ENCODE data around the gene CACNA1E. TPM values are rescaled to one million over a fixed set of nuclear protein-coding genes. Genes with fewer than 3 reads are reported as not detected.

CACNA1E gene
- total RNA-seq, 2 experiments from 2014 or later: not detected

- DNase-seq (ENCODE audit: low spot score): no peak
- Histone ChIP-seq H4K20me1 (ENCODE audit: insufficient read depth, low read length) (no peaks in the 10 kb centered on the region), H3K9me3 (ENCODE audit: low read length) (no peaks in the 10 kb centered on the region), H3K36me3 (ENCODE audit: insufficient read depth, low read length) (no peaks in the 10 kb centered on the region), H3K4me1 (ENCODE audit: insufficient read depth, low read length, poor library complexity, severe bottlenecking) (no peaks in the 10 kb centered on the region), H2AFZ (ENCODE audit: low read length) (no peak overlapping the region), H3K9me2 (ENCODE audit: insufficient read depth, low read length) (no peaks in the 10 kb centered on the region), H3K27ac (ENCODE audit: low read depth, low read length, poor library complexity, severe bottlenecking) (no peak overlapping the region), H3K4me3 (ENCODE audit: low read depth, low read length, poor library complexity, severe bottlenecking) (no peak overlapping the region), H3K79me2 (ENCODE audit: insufficient read depth, low read depth, low read length) (no peaks in the 10 kb centered on the region), H3K4me2 (ENCODE audit: low read length) (no peak overlapping the region)
- no TSS peak for BruUV-seq (replicated peaks)
- TF ChIP-seq EZH2phosphoT487 (IDR thresholded peaks at IDR 0.05; ENCODE audit: borderline replicate concordance, low read depth, low read length): no peak
- TF ChIP-seq, protein P1, sequence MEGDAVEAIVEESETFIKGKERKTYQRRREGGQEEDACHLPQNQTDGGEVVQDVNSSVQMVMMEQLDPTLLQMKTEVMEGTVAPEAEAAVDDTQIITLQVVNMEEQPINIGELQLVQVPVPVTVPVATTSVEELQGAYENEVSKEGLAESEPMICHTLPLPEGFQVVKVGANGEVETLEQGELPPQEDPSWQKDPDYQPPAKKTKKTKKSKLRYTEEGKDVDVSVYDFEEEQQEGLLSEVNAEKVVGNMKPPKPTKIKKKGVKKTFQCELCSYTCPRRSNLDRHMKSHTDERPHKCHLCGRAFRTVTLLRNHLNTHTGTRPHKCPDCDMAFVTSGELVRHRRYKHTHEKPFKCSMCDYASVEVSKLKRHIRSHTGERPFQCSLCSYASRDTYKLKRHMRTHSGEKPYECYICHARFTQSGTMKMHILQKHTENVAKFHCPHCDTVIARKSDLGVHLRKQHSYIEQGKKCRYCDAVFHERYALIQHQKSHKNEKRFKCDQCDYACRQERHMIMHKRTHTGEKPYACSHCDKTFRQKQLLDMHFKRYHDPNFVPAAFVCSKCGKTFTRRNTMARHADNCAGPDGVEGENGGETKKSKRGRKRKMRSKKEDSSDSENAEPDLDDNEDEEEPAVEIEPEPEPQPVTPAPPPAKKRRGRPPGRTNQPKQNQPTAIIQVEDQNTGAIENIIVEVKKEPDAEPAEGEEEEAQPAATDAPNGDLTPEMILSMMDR (conservative IDR thresholded peaks at IDR 0.05; ENCODE audit: low read length): no peak
- ChIA-PET POLR2A (no interaction called here), CTCF (ENCODE audit: unreplicated experiment) (no interaction called here)
- intact Hi-C loops (cut with micrococcal nuclease; ENCODE audit: unreplicated experiment): no loop called here
Measured at GRCh38 chr1:181646710-181647109, 163.4 kb downstream of the CACNA1E start.

DNA sequence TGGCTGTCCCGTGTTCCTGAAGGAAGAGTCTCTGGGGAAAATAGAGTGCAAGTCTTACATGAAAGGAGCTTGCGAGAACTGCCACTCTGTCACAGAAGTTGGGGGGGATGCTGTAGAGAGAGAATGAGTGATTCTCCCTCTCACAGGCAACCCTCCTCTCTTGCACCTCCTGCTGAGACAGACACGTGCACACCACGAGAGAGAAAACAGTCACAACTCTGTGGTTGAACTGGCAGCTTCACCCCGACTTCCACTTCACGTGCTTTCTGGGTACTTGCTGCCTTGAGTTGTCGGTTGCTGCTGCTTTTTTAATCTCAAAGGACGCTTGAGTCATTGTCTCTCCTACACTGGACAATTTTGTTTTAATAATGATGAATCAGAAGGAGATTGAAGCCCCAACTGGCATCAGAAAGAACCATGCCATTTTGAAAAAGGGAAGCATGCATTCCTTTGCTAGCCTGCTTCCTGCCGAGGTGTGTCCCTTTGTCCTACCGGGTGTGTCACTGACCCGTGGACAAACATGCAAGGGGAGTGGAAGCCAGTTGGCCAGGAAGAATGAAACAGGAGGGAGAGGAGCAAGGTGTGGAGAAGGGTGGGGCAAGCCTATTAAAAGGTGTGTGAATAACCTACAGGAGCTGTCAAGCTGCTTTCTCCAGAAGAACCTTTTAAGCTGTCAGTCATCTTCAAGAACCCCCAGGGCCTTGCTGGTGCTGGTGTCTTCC is 164.2 kb downstream of the CACNA1E start:
- CTCF ChIA-PET (ENCODE audit: unreplicated experiment): no interaction called here
- intact Hi-C loops (cut with micrococcal nuclease; ENCODE audit: unreplicated experiment): no loop called here
- no TSS peak for BruUV-seq (replicated peaks)
- H3K4me1 ChIP-seq (ENCODE audit: insufficient read depth, low read length, poor library complexity, severe bottlenecking): no peaks in the 10 kb centered on the region
- no peak overlapping the region for H3K4me3 ChIP-seq (ENCODE audit: low read depth, low read length, poor library complexity, severe bottlenecking)
- H4K20me1 ChIP-seq (ENCODE audit: insufficient read depth, low read length): no peaks in the 10 kb centered on the region
- H3K36me3 ChIP-seq (ENCODE audit: insufficient read depth, low read length): no peaks in the 10 kb centered on the region
- TF ChIP-seq EZH2phosphoT487 (IDR thresholded peaks at IDR 0.05; ENCODE audit: borderline replicate concordance, low read depth, low read length): no peak
- TF ChIP-seq, protein P1 (conservative IDR thresholded peaks at IDR 0.05; ENCODE audit: low read length): no peak
- H3K79me2 ChIP-seq (ENCODE audit: insufficient read depth, low read depth, low read length): no peaks in the 10 kb centered on the region
- no peak overlapping the region for H3K4me2 ChIP-seq (ENCODE audit: low read length)
- POLR2A ChIA-PET: no interaction called here
- no peak overlapping the region for H3K27ac ChIP-seq (ENCODE audit: low read depth, low read length, poor library complexity, severe bottlenecking)
- no peak for DNase-seq (ENCODE audit: low spot score)
- H2AFZ ChIP-seq (ENCODE audit: low read length): no peak overlapping the region
- no peaks in the 10 kb centered on the region for H3K9me2 ChIP-seq (ENCODE audit: insufficient read depth, low read length)
- no peaks in the 10 kb centered on the region for H3K9me3 ChIP-seq (ENCODE audit: low read length)

DNA sequence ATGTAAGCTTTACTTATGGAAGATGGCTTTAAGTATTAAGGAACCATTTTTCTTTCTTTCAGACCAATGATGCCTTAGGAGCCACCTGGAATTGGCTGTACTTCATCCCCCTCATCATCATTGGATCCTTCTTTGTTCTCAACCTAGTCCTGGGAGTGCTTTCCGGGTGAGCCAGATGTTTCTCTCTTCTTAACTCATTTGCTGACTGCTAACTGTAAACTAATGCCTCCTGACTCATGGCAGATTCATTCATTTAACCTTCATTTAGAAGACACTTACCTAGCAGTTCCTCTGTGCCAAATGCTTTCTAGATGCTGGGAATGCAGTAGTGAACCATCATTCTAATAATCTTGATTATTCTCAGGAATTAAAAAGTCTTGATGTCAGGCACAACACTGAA is 168.0 kb downstream of the CACNA1E start:
- Histone ChIP-seq H3K4me3 (ENCODE audit: low read depth, low read length, poor library complexity, severe bottlenecking) (no peak overlapping the region), H3K9me2 (ENCODE audit: insufficient read depth, low read length) (no peaks in the 10 kb centered on the region), H3K27ac (ENCODE audit: low read depth, low read length, poor library complexity, severe bottlenecking) (no peak overlapping the region), H3K79me2 (ENCODE audit: insufficient read depth, low read depth, low read length) (no peaks in the 10 kb centered on the region), H3K36me3 (ENCODE audit: insufficient read depth, low read length) (no peaks in the 10 kb centered on the region), H4K20me1 (ENCODE audit: insufficient read depth, low read length) (no peaks in the 10 kb centered on the region), H3K4me1 (ENCODE audit: insufficient read depth, low read length, poor library complexity, severe bottlenecking) (no peaks in the 10 kb centered on the region), H3K4me2 (ENCODE audit: low read length) (no peak overlapping the region), H3K9me3 (ENCODE audit: low read length) (no peaks in the 10 kb centered on the region), H2AFZ (ENCODE audit: low read length) (no peak overlapping the region)
- no TSS peak for BruUV-seq (replicated peaks)
- ChIA-PET POLR2A (no interaction called here), CTCF (ENCODE audit: unreplicated experiment) (no interaction called here)
- no peak for DNase-seq (ENCODE audit: low spot score)
- intact Hi-C loops (cut with micrococcal nuclease; ENCODE audit: unreplicated experiment): no loop called here
- TF ChIP-seq, protein P1 (conservative IDR thresholded peaks at IDR 0.05; ENCODE audit: low read length): no peak
- no peak for TF ChIP-seq EZH2phosphoT487 (IDR thresholded peaks at IDR 0.05; ENCODE audit: borderline replicate concordance, low read depth, low read length)

Measured in OCI-LY7 (cell line).